Calu3 (cell line): ENCODE measurements around the gene CHST12. TPM values are rescaled to one million over a fixed set of nuclear protein-coding genes. Genes with fewer than 3 reads are reported as not detected.

ENCODE experiments used
- Bru-seq: library from RNA; stranded (reverse); fragments of 400-500 nt; gene quantifications from one replicate; lab custom pipeline; 2021; lab: Mats Ljungman, UMichigan
- BruChase-seq, 2 experiments: library from RNA; stranded (reverse); fragments of 400-500 nt; gene quantifications; one replicate each; lab custom pipeline; 2021; lab: Mats Ljungman, UMichigan
- BruUV-seq: library from RNA; stranded (reverse); fragments of 400-500 nt; replicated peaks from 2 replicates; lab custom pipeline; 2021; lab: Mats Ljungman, UMichigan
- CTCF ChIA-PET: fragments of 300-600 bp; sonication (Branson Sonifier 250); formaldehyde crosslinking; loops from one replicate; lab custom pipeline; 2022; ENCODE audit warnings: antibody characterized with exemption; lab: Charles Lee
- DNase-seq: peaks from one replicate; pipeline ENCODE4 v3.0.0; 2022
- H3K27ac Mint-ChIP-seq: one replicate; pipeline ENCODE4 v1.8.0; 2022; ENCODE audit warnings: mixed read lengths; ENCODE audit not compliant: unreplicated experiment
- H3K27me3 Mint-ChIP-seq: one replicate; pipeline ENCODE4 v1.8.0; 2022; ENCODE audit warnings: mixed read lengths; ENCODE audit not compliant: unreplicated experiment
- H3K36me3 Mint-ChIP-seq: one replicate; pipeline ENCODE4 v1.8.0; 2022; ENCODE audit warnings: mild to moderate bottlenecking, moderate library complexity, mixed read lengths; ENCODE audit not compliant: insufficient read depth, unreplicated experiment
- H3K4me1 Mint-ChIP-seq: one replicate; pipeline ENCODE4 v1.8.0; 2022; ENCODE audit warnings: mild to moderate bottlenecking, low read depth, mixed read lengths; ENCODE audit not compliant: unreplicated experiment
- H3K4me3 Mint-ChIP-seq: one replicate; pipeline ENCODE4 v1.8.0; 2022; ENCODE audit warnings: mild to moderate bottlenecking, low read depth, moderate library complexity, mixed read lengths; ENCODE audit not compliant: unreplicated experiment
- H3K9me3 Mint-ChIP-seq: one replicate; pipeline ENCODE4 v1.8.0; 2022; ENCODE audit warnings: low read depth, mixed read lengths; ENCODE audit not compliant: unreplicated experiment
- intact Hi-C: fragments of 100-400 bp; cut with micrococcal nuclease; formaldehyde crosslinking; loops from one replicate; pipeline ENCODE4 v1.10.0; 2022; ENCODE audit not compliant: unreplicated experiment
- long read RNA-seq: library from polyadenylated mRNA; stranded (forward); transcript quantifications from one replicate; pipeline ENCODE4 v2.0.0, GENCODE V29; 2022
- total RNA-seq: library from RNA; stranded (reverse); gene quantifications from 2 replicates; pipeline ENCODE4 v1.2.3, GENCODE V29; 2022
- TF ChIP-seq, protein P1 (sequence below): fragments of 200-600 bp; IDR thresholded peaks from one replicate; pipeline ENCODE4 v1.8.0; 2022; ENCODE audit warnings: antibody characterized with exemption; ENCODE audit not compliant: unreplicated experiment

CHST12 gene
- total RNA-seq (19.9 and 21.2 TPM in 2 replicates), Bru-seq, nascent RNA (percentile 51 among the genes with signal in this experiment), BruChase-seq, experiment 1, labeled RNA remaining after a 6-hour chase (percentile 68 among the genes with signal in this experiment), BruChase-seq, experiment 2, labeled RNA remaining after a 2-hour chase (percentile 67 among the genes with signal in this experiment)
- long read RNA-seq, full-length matches to known transcripts = 33 of 52 reads
- long read RNA-seq, partial matches to known transcripts = 6 of 52 reads
- long read RNA-seq, other reads (novel, unspliced or antisense) = 13 of 52 reads

- Mint-ChIP-seq H3K4me1 (peaks cover 29% of the 10 kb centered on the region), H3K9me3 (no peaks in the 10 kb centered on the region), H3K27me3 (no peaks in the 10 kb centered on the region), H3K27ac (peak within 1 kb of the TSS; percentile 34), H3K4me3 (peak within 1 kb of the TSS; percentile 79), H3K36me3 (peaks cover 36% of the 10 kb centered on the region)
- CTCF ChIA-PET = interaction anchor here (0.6 to 1.3 kb wide), 5 partner anchors 9 to 843 kb away, joined by 3 to 15 read pairs (median 3); no protein-coding TSS in a partner anchor
- DNase-seq = peak; percentile 99
- no TSS peak for BruUV-seq
- TF ChIP-seq, protein P1, sequence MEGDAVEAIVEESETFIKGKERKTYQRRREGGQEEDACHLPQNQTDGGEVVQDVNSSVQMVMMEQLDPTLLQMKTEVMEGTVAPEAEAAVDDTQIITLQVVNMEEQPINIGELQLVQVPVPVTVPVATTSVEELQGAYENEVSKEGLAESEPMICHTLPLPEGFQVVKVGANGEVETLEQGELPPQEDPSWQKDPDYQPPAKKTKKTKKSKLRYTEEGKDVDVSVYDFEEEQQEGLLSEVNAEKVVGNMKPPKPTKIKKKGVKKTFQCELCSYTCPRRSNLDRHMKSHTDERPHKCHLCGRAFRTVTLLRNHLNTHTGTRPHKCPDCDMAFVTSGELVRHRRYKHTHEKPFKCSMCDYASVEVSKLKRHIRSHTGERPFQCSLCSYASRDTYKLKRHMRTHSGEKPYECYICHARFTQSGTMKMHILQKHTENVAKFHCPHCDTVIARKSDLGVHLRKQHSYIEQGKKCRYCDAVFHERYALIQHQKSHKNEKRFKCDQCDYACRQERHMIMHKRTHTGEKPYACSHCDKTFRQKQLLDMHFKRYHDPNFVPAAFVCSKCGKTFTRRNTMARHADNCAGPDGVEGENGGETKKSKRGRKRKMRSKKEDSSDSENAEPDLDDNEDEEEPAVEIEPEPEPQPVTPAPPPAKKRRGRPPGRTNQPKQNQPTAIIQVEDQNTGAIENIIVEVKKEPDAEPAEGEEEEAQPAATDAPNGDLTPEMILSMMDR = no peak
- intact Hi-C loops = no loop called here
Observed at GRCh38 chr7:2403014-2403717, at the start of gene CHST12. Gene CHST12, plus strand, starts transcription at chr7:2403611. Its CDS starts 29,029 bp downstream, at chr7:2432640.

GRCh38 chr7:2353936-2354185 is 49.5 kb upstream of the CHST12 start:
- CTCF ChIA-PET = interaction anchor here (0.7 to 1.4 kb wide), 7 partner anchors 16 to 327 kb away, joined by 3 to 6 read pairs (median 3); partner anchors contain the start of genes CHST12, MAD1L1, MRM2 and NUDT1
- no TSS peak for BruUV-seq
- H3K4me1 Mint-ChIP-seq = peaks cover 11% of the 10 kb centered on the region
- intact Hi-C loops = loop anchor here (5.0 kb wide), 1 partner anchor 107 kb away; no protein-coding TSS in a partner anchor
- peaks cover 74% of the 10 kb centered on the region for H3K36me3 Mint-ChIP-seq
- no peaks in the 10 kb centered on the region for H3K9me3 Mint-ChIP-seq
- peak; percentile 92 for DNase-seq
- H3K27ac Mint-ChIP-seq = peak overlapping the region; percentile 100
- TF ChIP-seq, protein P1 = no peak
- no peaks in the 10 kb centered on the region for H3K27me3 Mint-ChIP-seq
- peak overlapping the region; percentile 98 for H3K4me3 Mint-ChIP-seq

DNA sequence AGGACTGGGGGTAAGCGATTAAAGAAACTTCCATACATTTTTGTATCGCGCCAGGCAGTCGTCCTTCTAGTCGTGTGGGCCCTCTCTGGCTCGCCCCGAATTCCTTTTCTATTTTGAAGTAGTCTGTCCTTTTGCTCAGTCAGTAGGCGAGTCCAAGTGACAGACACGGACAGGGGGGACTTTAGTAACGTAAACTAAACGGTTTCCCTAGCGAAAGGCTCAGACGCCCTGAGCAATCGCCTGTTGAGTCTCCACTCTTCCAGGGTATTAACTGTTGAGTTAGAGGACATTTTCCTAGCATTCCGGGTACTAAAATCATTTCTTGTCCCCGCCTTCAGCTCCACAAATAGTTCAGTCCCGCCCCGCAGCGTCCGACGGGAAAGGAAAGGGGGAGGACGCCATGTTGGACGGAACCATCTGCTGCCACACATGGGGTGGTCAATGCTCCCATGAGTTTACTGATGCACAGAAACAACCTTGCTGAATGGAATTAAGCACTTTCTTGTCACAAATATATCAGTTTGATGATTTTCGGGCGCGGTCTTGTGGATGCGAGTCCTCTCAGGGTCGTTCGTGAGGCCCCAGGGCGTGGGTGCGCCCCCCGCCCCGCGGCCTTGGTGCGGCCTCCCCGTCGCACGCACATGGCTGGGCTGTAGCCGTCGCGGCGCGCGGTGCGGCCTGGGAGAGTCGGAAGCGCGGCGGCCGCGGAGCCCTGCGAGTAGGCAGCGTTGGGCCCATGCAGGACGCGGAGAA is 49.0 kb upstream of the CHST12 start, which contains the start of gene EIF3B:
Gene EIF3B (plus strand): TSS at position 642 of the 753 bp plus-strand sequence. CDS start 95 bp downstream, at position 737.
- Mint-ChIP-seq H3K27me3 (no peaks in the 10 kb centered on the region), H3K4me1 (peaks cover 16% of the 10 kb centered on the region), H3K27ac (peak within 1 kb of the TSS; percentile 100), H3K4me3 (peak within 1 kb of the TSS; percentile 98), H3K36me3 (peaks cover 77% of the 10 kb centered on the region), H3K9me3 (no peaks in the 10 kb centered on the region)
- CTCF ChIA-PET = interaction anchor here (0.7 to 1.4 kb wide), 7 partner anchors 17 to 327 kb away, joined by 3 to 6 read pairs (median 3); partner anchors contain the start of genes CHST12, MAD1L1, MRM2 and NUDT1
- no TSS peak for BruUV-seq
- TF ChIP-seq, protein P1 = no peak
- intact Hi-C loops = loop anchor here (5.0 kb wide), 1 partner anchor 107 kb away; no protein-coding TSS in a partner anchor
- DNase-seq = peak; percentile 93
